Measurements from ENCODE around the gene MYCBP. TPM values are rescaled to one million over a fixed set of nuclear protein-coding genes. Genes with fewer than 3 reads are reported as not detected.

MYCBP gene
- total and polyA plus RNA-seq, 2 of the 13 experiments (the other 11 are each of a cell fraction or from before 2014, with no cell fraction given), result 11.4 to 30.4 TPM

GRCh38 chr1:38872401-38873026 lies 634 bp downstream of the MYCBP start (continued):
- TF ChIP-seq ZNF142 (CRISPR knock-in tag; IDR thresholded peaks at IDR 0.05), result peak; percentile 38; the same call in 1 of the 2 replicates
- TF ChIP-seq SMYD3 (CRISPR knock-in tag; IDR thresholded peaks at IDR 0.05), result 0 out of 2 replicates have a peak, but pooled peaks have one; percentile 17
- no peak for TF ChIP-seq REST (IDR thresholded peaks at IDR 0.05; ENCODE audit: borderline replicate concordance in 1 of 2, low read depth in 1 of 2, low read length in 2 of 2)
- TF ChIP-seq U2AF2 (IDR thresholded peaks at IDR 0.05; ENCODE audit: low read depth, low read length), result no peak
- peak; percentile 79; the same call in 1 of the 2 replicates for TF ChIP-seq HES4 (CRISPR knock-in tag; IDR thresholded peaks at IDR 0.05; ENCODE audit: borderline replicate concordance)
- TF ChIP-seq PBX2 (CRISPR knock-in tag; IDR thresholded peaks at IDR 0.05), result no peak
- TF ChIP-seq CBX1 (IDR thresholded peaks at IDR 0.05; ENCODE audit: low read depth), result no peak
- TF ChIP-seq ZBTB49 (CRISPR knock-in tag; IDR thresholded peaks at IDR 0.05; ENCODE audit: borderline replicate concordance), result no peak
- TF ChIP-seq YY1 (IDR thresholded peaks at IDR 0.05; ENCODE audit: insufficient read depth, insufficient replicate concordance, low read depth, low read length), result no peak
- 0 out of 2 replicates have a peak, but pooled peaks have one; percentile 6 for TF ChIP-seq ZNF317 (CRISPR knock-in tag; IDR thresholded peaks at IDR 0.05)
- 0 out of 2 replicates have a peak, but pooled peaks have one; percentile 45 for TF ChIP-seq ZNF710 (CRISPR knock-in tag; IDR thresholded peaks at IDR 0.05; ENCODE audit: borderline replicate concordance)
- no peak for TF ChIP-seq ZNF891 (CRISPR knock-in tag; IDR thresholded peaks at IDR 0.05)

Measured in HepG2 (cell line).